Tibial nerve (tissue), 3 donors: ENCODE data around the gene SH3GL1.

Experiments used
- CTCF ChIP-seq, 5 experiments: fragments of 200-600 bp in 3 of 5; fragments of 450-650 bp in 2 of 5; sonication (generic) in 3 of 5; IDR thresholded peaks; one replicate each; pipeline ENCODE4 v1.5.1; 2016 to 2019; ENCODE audit warnings: antibody characterized with exemption in 5 of 5, mild to moderate bottlenecking in 3 of 5, moderate library complexity in 2 of 5
- POLR2A ChIP-seq, 2 donors: fragments of 450-650 bp; IDR thresholded peaks; one replicate each; pipeline ENCODE4 v1.6.1; 2017; ENCODE audit warnings: antibody characterized with exemption in 2 of 2, mild to moderate bottlenecking in 2 of 2, moderate library complexity in 2 of 2

GRCh38 chr19:4324228-4324627, 76.1 kb downstream of the SH3GL1 start:
- TF ChIP-seq CTCF (IDR thresholded peaks at IDR 0.05) (no peak), POLR2A (IDR thresholded peaks at IDR 0.05) (no peak)
